ENCODE results near the gene FYB1.
"Not testable (repeated sequence)": the region's sequence is repeated elsewhere in the genome, so short reads cannot be mapped to it uniquely, and the experiment has no call there.

DNA sequence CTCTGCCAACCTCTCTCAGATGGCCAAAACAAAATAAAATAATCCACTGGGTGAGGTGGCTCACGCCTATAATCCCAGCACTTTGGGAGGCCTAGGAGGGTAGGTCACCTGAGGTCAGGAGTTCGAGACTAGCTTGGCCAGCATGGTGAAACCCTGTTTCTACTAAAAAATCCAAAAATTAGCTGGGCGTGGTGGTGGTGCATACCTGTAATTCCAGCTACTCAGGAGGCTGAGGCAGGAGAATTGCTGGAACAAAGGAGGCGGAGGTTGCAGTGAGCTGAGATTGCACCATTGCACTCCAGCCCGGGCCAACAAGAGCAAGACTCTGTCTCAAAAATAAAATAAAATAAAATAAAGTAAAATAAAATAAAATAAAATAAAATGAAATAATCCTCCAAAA lies 2.3 kb upstream of the FYB1 start:
- TF ChIP-seq, protein P1, sequence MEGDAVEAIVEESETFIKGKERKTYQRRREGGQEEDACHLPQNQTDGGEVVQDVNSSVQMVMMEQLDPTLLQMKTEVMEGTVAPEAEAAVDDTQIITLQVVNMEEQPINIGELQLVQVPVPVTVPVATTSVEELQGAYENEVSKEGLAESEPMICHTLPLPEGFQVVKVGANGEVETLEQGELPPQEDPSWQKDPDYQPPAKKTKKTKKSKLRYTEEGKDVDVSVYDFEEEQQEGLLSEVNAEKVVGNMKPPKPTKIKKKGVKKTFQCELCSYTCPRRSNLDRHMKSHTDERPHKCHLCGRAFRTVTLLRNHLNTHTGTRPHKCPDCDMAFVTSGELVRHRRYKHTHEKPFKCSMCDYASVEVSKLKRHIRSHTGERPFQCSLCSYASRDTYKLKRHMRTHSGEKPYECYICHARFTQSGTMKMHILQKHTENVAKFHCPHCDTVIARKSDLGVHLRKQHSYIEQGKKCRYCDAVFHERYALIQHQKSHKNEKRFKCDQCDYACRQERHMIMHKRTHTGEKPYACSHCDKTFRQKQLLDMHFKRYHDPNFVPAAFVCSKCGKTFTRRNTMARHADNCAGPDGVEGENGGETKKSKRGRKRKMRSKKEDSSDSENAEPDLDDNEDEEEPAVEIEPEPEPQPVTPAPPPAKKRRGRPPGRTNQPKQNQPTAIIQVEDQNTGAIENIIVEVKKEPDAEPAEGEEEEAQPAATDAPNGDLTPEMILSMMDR (conservative IDR thresholded peaks at IDR 0.05; ENCODE audit: low read depth in 2 of 2), result not testable (repeated sequence)
- not testable (repeated sequence) for TF ChIP-seq POLR2AphosphoS5 (IDR thresholded peaks at IDR 0.05; ENCODE audit: low read depth); JUNB (IDR thresholded peaks at IDR 0.05; ENCODE audit: unreplicated experiment); EZH2 (IDR thresholded peaks at IDR 0.05; ENCODE audit: low read depth, unreplicated experiment)

Data from GM23338 (cell line).